ENCODE measurements around the gene PODN.

PODN gene, protein sequence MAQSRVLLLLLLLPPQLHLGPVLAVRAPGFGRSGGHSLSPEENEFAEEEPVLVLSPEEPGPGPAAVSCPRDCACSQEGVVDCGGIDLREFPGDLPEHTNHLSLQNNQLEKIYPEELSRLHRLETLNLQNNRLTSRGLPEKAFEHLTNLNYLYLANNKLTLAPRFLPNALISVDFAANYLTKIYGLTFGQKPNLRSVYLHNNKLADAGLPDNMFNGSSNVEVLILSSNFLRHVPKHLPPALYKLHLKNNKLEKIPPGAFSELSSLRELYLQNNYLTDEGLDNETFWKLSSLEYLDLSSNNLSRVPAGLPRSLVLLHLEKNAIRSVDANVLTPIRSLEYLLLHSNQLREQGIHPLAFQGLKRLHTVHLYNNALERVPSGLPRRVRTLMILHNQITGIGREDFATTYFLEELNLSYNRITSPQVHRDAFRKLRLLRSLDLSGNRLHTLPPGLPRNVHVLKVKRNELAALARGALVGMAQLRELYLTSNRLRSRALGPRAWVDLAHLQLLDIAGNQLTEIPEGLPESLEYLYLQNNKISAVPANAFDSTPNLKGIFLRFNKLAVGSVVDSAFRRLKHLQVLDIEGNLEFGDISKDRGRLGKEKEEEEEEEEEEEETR

DNA sequence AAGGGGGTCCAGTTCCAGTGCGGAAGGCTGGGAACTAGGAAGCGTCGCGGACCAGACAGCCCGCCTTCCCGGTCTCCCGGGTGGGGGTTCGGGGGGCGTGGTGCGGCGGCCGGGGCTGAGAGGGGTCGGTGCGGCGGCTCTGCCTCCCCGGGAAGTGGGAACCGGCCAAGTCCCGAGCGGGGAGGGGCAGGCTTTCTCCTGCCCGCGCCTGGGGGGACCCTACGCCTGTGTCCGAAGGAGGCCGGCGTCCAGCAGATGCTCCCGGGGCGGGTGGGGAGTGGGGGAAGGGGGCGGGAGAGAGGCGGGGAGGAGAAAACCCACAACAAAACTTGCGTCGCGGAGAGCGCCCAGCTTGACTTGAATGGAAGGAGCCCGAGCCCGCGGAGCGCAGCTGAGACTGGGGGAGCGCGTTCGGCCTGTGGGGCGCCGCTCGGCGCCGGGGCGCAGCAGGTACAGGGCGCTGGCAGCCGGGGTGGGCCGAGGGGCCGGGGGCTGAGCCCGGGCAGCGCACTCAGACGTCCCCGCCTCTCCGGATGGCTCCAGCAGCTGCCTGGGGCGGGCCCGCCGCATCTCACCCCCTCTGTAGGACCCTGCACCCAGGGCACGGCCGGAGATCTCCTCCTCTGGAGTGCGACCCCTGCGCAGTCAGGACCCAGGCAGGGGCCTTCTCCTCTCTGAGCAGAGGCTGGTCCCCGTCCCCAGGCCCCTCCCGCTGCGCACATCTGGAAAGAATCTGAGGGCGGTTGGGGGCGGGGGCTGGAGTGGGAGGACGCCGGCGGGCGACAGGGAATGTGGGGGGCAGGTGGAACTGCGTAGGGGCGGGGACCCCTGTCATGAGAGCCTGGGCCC is at the start of gene PODN:
Gene PODN, plus strand, starts transcription at position 355 of the 849 bp plus-strand sequence. CDS start 7,643 bp downstream, outside the sequence.
- DNase-seq (ENCODE audit: insufficient read length, low spot score) (no peak), FAIRE-seq (no peak)
- TF ChIP-seq, protein P1, sequence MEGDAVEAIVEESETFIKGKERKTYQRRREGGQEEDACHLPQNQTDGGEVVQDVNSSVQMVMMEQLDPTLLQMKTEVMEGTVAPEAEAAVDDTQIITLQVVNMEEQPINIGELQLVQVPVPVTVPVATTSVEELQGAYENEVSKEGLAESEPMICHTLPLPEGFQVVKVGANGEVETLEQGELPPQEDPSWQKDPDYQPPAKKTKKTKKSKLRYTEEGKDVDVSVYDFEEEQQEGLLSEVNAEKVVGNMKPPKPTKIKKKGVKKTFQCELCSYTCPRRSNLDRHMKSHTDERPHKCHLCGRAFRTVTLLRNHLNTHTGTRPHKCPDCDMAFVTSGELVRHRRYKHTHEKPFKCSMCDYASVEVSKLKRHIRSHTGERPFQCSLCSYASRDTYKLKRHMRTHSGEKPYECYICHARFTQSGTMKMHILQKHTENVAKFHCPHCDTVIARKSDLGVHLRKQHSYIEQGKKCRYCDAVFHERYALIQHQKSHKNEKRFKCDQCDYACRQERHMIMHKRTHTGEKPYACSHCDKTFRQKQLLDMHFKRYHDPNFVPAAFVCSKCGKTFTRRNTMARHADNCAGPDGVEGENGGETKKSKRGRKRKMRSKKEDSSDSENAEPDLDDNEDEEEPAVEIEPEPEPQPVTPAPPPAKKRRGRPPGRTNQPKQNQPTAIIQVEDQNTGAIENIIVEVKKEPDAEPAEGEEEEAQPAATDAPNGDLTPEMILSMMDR (IDR thresholded peaks at IDR 0.05; ENCODE audit: insufficient read depth, missing control alignments): no peak

DNA sequence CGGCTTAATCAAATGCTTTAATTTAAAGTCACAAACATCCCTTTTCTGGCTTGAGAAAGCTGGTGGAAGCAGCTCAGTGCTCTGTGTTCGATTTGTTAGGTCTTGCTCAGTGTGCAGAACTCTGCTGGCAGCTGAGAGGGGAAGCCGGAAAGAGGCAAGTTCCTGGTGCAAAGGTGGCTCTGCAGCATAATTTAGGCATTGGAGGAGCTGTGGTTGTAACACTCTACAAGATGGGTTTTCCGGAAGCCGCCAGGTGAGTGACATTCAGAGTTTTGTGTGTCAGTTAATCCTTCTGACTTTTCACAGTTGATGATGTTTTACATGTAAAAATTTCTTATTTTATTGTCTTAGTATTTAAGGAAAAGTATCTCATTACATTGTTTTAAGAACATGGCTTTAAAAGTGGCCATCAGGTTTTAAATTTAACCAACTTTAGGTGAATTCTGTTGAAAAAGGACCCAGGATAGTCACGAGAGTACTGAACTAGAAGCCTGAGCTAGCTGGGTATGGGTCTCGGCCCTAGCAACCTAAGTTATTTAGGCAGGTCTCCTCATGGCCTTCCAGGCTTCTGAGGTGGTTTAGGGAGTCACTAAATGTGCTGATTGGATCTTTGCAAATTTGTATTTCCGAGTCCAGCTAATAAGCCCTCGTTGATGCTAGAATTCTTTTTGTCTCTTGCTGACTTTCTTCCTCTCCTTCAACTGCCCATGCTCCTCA is 47.1 kb upstream of the PODN start:
- FAIRE-seq: no peak
- TF ChIP-seq, protein P1 (IDR thresholded peaks at IDR 0.05; ENCODE audit: insufficient read depth, missing control alignments): no peak
- no peak for DNase-seq (ENCODE audit: insufficient read length, low spot score)

DNA sequence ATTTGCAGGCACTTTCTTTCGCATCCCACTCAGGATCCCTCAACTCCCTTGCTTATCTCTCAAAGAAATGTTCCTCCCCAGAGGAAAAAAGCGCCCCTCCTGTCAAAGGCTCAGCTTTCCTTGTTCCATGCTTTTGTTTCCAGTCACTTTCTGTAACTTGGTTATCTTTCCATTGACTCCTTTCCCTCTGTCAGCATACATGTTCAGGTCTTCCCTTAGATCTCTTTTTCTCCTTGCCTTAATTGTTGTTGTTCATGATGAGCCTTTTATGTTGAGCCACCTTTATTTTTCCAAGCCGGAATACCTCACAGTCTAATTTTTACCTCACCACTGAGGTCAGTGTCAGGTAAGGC is 46.5 kb upstream of the PODN start:
- DNase-seq (ENCODE audit: insufficient read length, low spot score): no peak
- TF ChIP-seq, protein P1 (IDR thresholded peaks at IDR 0.05; ENCODE audit: insufficient read depth, missing control alignments): no peak
- no peak for FAIRE-seq

DNA sequence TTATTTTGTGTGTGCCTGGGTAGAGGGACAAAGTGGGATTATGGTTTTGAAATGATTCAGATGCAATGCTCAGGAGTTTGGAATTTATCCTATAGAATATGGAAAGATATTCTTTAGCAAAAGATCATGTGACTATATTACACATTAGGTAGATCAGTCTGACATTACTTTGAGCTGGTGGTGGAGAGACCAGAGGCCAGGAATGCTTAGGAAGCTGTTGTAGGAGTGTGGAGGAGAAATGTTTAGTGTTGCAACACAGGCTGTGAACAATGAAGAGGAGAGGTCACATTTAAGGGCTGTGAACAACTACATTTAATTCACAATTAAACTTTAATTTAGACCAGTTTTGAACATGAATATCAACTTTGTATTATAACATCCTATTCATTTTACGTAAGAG is 45.3 kb upstream of the PODN start:
- TF ChIP-seq, protein P1 (IDR thresholded peaks at IDR 0.05; ENCODE audit: insufficient read depth, missing control alignments): no peak
- no peak for DNase-seq (ENCODE audit: insufficient read length, low spot score)
- FAIRE-seq: no peak

DNA sequence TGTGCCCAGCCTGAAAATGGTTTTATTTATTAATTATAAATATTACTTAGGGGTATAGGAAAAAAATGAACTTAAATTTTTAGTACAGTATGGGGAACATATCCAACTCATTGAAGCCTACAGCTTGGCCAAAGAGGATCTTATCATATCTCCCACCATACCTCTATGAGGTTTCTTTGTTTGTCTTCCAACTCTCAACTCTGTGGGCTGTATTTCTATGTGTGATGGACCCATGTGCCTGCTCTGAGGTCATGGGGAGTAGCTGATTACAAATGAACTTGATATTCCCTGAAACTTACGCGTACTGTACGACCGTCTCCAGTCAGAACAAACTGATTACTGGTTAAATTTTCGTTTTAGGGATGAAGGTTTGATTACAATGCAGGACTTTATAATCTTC is 41.4 kb upstream of the PODN start:
- TF ChIP-seq, protein P1 (IDR thresholded peaks at IDR 0.05; ENCODE audit: insufficient read depth, missing control alignments): no peak
- DNase-seq (ENCODE audit: insufficient read length, low spot score): no peak
- FAIRE-seq: no peak

DNA sequence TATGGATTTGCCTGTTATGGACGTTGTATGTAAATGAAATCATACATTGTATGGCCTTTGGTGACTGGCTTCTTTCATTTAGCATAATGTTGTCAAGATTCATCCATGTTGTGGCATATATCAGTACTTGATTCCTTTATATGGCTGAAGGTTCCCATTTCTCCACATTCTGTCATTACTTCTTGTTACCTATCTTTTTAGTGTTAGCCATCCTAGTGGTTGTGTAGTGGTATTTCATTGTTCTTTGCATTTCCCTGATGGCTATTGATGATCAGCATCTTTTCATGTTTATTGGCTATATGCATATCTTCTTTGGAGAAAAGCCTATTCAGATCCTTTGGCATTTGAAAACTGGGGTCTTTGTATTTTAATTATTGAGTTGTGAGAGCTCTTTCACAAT is 39.8 kb upstream of the PODN start:
- TF ChIP-seq, protein P1 (IDR thresholded peaks at IDR 0.05; ENCODE audit: insufficient read depth, missing control alignments): no peak
- FAIRE-seq (no peak), DNase-seq (ENCODE audit: insufficient read length, low spot score) (no peak)
